Measurements from ENCODE around the gene TNKS1BP1.

TNKS1BP1 gene

GRCh38 chr11:57310091-57310490, 14.7 kb downstream of the TNKS1BP1 start:
- TF ChIP-seq FOXP2 (optimal IDR thresholded peaks at IDR 0.05; ENCODE audit: borderline replicate concordance, extremely low read depth, extremely low read length, insufficient read depth) (no peak), TAF1 (IDR thresholded peaks at IDR 0.05; ENCODE audit: borderline replicate concordance, insufficient read depth, low read length) (no peak), REST (IDR thresholded peaks at IDR 0.05; ENCODE audit: insufficient read depth in 1 of 2, low read depth in 2 of 2, low read length in 2 of 2) (no peak), POLR2AphosphoS5 (IDR thresholded peaks at IDR 0.05; ENCODE audit: low read depth, low read length) (no peak), SIN3A (IDR thresholded peaks at IDR 0.05; ENCODE audit: borderline replicate concordance, insufficient read depth, low read length) (no peak)

GRCh38 chr11:57309106-57310059, 15.4 kb downstream of the TNKS1BP1 start:
- TF ChIP-seq REST (IDR thresholded peaks at IDR 0.05; ENCODE audit: insufficient read depth in 1 of 2, low read depth in 2 of 2, low read length in 2 of 2) (no peak), POLR2AphosphoS5 (IDR thresholded peaks at IDR 0.05; ENCODE audit: low read depth, low read length) (no peak), TAF1 (IDR thresholded peaks at IDR 0.05; ENCODE audit: borderline replicate concordance, insufficient read depth, low read length) (no peak), FOXP2 (optimal IDR thresholded peaks at IDR 0.05; ENCODE audit: borderline replicate concordance, extremely low read depth, extremely low read length, insufficient read depth) (no peak), SIN3A (IDR thresholded peaks at IDR 0.05; ENCODE audit: borderline replicate concordance, insufficient read depth, low read length) (no peak)

GRCh38 chr11:57308426-57309060, 16.2 kb downstream of the TNKS1BP1 start:
- TF ChIP-seq SIN3A (IDR thresholded peaks at IDR 0.05; ENCODE audit: borderline replicate concordance, insufficient read depth, low read length), result no peak
- TF ChIP-seq POLR2AphosphoS5 (IDR thresholded peaks at IDR 0.05; ENCODE audit: low read depth, low read length), result no peak
- TF ChIP-seq FOXP2 (optimal IDR thresholded peaks at IDR 0.05; ENCODE audit: borderline replicate concordance, extremely low read depth, extremely low read length, insufficient read depth), result no peak
- TF ChIP-seq TAF1 (IDR thresholded peaks at IDR 0.05; ENCODE audit: borderline replicate concordance, insufficient read depth, low read length), result no peak
- TF ChIP-seq REST (IDR thresholded peaks at IDR 0.05; ENCODE audit: insufficient read depth in 1 of 2, low read depth in 2 of 2, low read length in 2 of 2), result no peak

- TF ChIP-seq POLR2AphosphoS5 (IDR thresholded peaks at IDR 0.05; ENCODE audit: low read depth, low read length), result no peak
- no peak for TF ChIP-seq TAF1 (IDR thresholded peaks at IDR 0.05; ENCODE audit: borderline replicate concordance, insufficient read depth, low read length)
- no peak for TF ChIP-seq FOXP2 (optimal IDR thresholded peaks at IDR 0.05; ENCODE audit: borderline replicate concordance, extremely low read depth, extremely low read length, insufficient read depth)
- TF ChIP-seq REST (IDR thresholded peaks at IDR 0.05; ENCODE audit: insufficient read depth in 1 of 2, low read depth in 2 of 2, low read length in 2 of 2), result no peak
Measured at GRCh38 chr11:57307666-57308270, 17.0 kb downstream of the TNKS1BP1 start.
